Thoracic aorta (tissue), 2 donors: Measurements from ENCODE around the gene GBF1. TPM values are rescaled to one million over a fixed set of nuclear protein-coding genes. Genes with fewer than 3 reads are reported as not detected.

ENCODE experiments used
- ATAC-seq: fragments of 150-250 bp; one replicate; pipeline ENCODE4 v1.8.0; 2017; ENCODE audit warnings: low read depth; ENCODE audit not compliant: insufficient number of reproducible peaks, low FRiP score
- DNase-seq: peaks from one replicate; pipeline ENCODE4 v3.0.0-alpha.2; 2020; ENCODE audit warnings: low spot score
- H3K27ac ChIP-seq, 2 donors: fragments of 200-600 bp; sonication (generic); 1 replicate in 1 of 2; 2 replicates in 1 of 2; pipeline ENCODE4 v1.5.1; 2016; ENCODE audit warnings: mild to moderate bottlenecking in 2 of 2, moderate library complexity in 2 of 2
- H3K27me3 ChIP-seq: fragments of 200-600 bp; sonication (generic); replicated peaks from 2 replicates; pipeline ENCODE4 v1.6.0; 2016; ENCODE audit warnings: mild to moderate bottlenecking; ENCODE audit not compliant: insufficient read depth
- H3K36me3 ChIP-seq: fragments of 200-600 bp; sonication (generic); one replicate; pipeline ENCODE4 v1.5.1; 2016
- H3K4me1 ChIP-seq, 2 donors: fragments of 200-600 bp; sonication (generic); 1 replicate in 1 of 2; 2 replicates in 1 of 2; pipeline versions ENCODE4 v1.5.1 to v1.6.0; 2016; ENCODE audit warnings: low read depth in 2 of 2, mild to moderate bottlenecking in 1 of 2; ENCODE audit not compliant: control insufficient read depth in 1 of 2
- H3K4me3 ChIP-seq: fragments of 200-600 bp; sonication (generic); 2 replicates; pipeline ENCODE4 v1.5.1; 2016; ENCODE audit warnings: mild to moderate bottlenecking
- H3K9me3 ChIP-seq: fragments of 200-600 bp; sonication (generic); 2 replicates; pipeline ENCODE4 v1.5.1; 2016
- CTCF ChIP-seq: fragments of 200-600 bp; sonication (generic); IDR thresholded peaks from one replicate; pipeline ENCODE4 v1.5.1; 2019; ENCODE audit warnings: antibody characterized with exemption
- total RNA-seq, 2 donors: library from RNA; depleted of rRNA; stranded (reverse); fragments of >200 nt; gene quantifications; one replicate each; pipeline versions ENCODE4 v1.1.0 to v1.2.3, GENCODE V29; 2016

Gene GBF1
- total RNA-seq, 2 donors from 2014 or later = 38.1 to 44.9 TPM

- Histone ChIP-seq H3K4me1 (peaks cover 17 to 27% of the 10 kb centered on the region in 2 donors), H3K4me3 (no peak overlapping the region), H3K27ac (no peak overlapping the region), H3K9me3 (no peaks in the 10 kb centered on the region), H3K27me3 (peaks cover 11% of the 10 kb centered on the region), H3K36me3 (no peaks in the 10 kb centered on the region)
- no peak for DNase-seq
- TF ChIP-seq CTCF = no peak
- no peak for ATAC-seq
These were observed 18.3 kb upstream of the GBF1 start for GRCh38 chr10:102227050-102227449.

DNA sequence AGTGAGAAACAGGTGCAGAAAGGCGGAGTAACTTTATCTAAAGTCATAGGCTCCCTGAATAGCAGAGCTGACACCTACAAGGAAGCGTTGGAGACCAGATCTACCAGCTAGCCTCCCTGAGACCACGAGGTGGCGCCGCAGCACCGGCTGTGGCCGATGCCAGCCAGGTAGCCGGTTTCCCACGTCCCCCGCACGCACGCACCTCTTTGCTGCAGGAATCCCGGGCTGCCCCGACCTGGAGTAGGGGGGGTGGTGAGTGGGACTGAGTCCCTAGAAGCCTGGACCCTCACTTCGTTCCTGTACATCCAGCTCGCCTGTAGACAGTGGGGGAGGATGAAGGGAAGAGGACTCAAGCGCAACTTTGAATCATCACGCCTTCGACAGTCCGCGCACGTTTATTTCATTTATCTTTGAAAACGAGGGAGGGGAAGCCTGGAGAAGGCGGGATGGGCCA is 15.5 kb upstream of the GBF1 start:
- H3K36me3 ChIP-seq = no peaks in the 10 kb centered on the region
- peak; percentile 29 for ATAC-seq
- no peaks in the 10 kb centered on the region for H3K9me3 ChIP-seq
- peaks cover 17 to 27% of the 10 kb centered on the region in 2 donors for H3K4me1 ChIP-seq
- TF ChIP-seq CTCF = peak; percentile 93
- H3K4me3 ChIP-seq = peak overlapping the region; percentile 70
- no peak for DNase-seq
- no peak overlapping the region for H3K27ac ChIP-seq
- H3K27me3 ChIP-seq = peaks cover 11% of the 10 kb centered on the region

GRCh38 chr10:102230264-102230860 is 15.0 kb upstream of the GBF1 start:
- DNase-seq (no peak), ATAC-seq (no peak)
- Histone ChIP-seq H3K4me1 (peaks cover 17 to 27% of the 10 kb centered on the region in 2 donors), H3K4me3 (peak overlapping the region; percentile 70), H3K36me3 (no peaks in the 10 kb centered on the region), H3K27ac (no peak overlapping the region), H3K9me3 (no peaks in the 10 kb centered on the region), H3K27me3 (peaks cover 11% of the 10 kb centered on the region)
- TF ChIP-seq CTCF = no peak

DNA sequence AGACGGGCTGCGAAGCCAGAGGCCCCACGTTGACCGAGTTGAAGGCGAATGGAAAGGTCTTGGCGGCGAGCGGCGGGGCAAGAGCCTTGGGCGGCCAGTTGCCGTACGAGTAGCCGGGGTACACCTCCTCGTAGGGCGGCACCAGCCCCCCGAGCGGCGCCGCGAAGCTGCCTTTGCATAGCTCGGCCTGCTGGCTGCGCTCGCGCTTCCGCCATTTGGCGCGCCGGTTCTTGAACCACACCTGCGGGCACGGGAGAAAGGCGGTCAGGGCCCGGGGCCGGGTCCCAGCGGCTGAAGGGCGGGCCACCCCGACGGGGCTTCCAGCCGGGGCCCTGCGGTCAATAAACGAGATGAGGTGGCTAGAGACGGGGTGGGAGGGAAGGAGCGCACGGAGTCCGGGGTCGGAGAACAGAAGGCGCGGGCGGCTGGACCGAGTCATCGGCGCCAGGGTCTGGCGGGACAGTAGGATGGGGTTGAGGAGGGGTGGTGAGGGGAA is 14.4 kb upstream of the GBF1 start:
- Histone ChIP-seq H3K36me3 (no peaks in the 10 kb centered on the region), H3K4me1 (peaks cover 17 to 27% of the 10 kb centered on the region in 2 donors), H3K27ac (no peak overlapping the region), H3K9me3 (no peaks in the 10 kb centered on the region), H3K27me3 (peaks cover 11% of the 10 kb centered on the region), H3K4me3 (peak overlapping the region; percentile 70)
- ATAC-seq (no peak), DNase-seq (no peak)
- peak; percentile 3 for TF ChIP-seq CTCF

- H3K4me3 ChIP-seq = peak overlapping the region; percentile 70
- H3K27ac ChIP-seq = no peak overlapping the region
- no peaks in the 10 kb centered on the region for H3K36me3 ChIP-seq
- ATAC-seq (no peak), DNase-seq (no peak)
- no peaks in the 10 kb centered on the region for H3K9me3 ChIP-seq
- peak; percentile 50 for TF ChIP-seq CTCF
- peaks cover 14 to 22% of the 10 kb centered on the region in 2 donors for H3K4me1 ChIP-seq
- H3K27me3 ChIP-seq = peaks cover 11% of the 10 kb centered on the region
These were observed 13.7 kb upstream of the GBF1 start for GRCh38 chr10:102231357-102232318.
